Lung (tissue), 12 donors: ENCODE measurements around the gene TWNK. TPM values are rescaled to one million over a fixed set of nuclear protein-coding genes. Genes with fewer than 3 reads are reported as not detected.

Experiments
- ATAC-seq: fragments of 200-7000 bp; cut with Tn5 transposase; one replicate; pipeline ENCODE4 v1.9.1; 2020; ENCODE audit warnings: moderate number of reproducible peaks; ENCODE audit not compliant: insufficient read depth, low FRiP score
- DNase-seq, 3 donors: peaks; one replicate each; pipeline ENCODE4 v3.0.0-alpha.2; 2013 to 2017
- H3K27ac ChIP-seq, 2 donors: one replicate each; pipeline ENCODE4 v1.5.1; 2013; ENCODE audit warnings: mild to moderate bottlenecking in 2 of 2, moderate library complexity in 2 of 2, control low read depth in 1 of 2, inconsistent platforms in 1 of 2, low read depth in 1 of 2, low read length in 1 of 2
- H3K27me3 ChIP-seq, 3 donors: one replicate each; pipeline ENCODE4 v1.5.1; 2013; ENCODE audit warnings: low read length in 2 of 3; ENCODE audit not compliant: control insufficient read depth in 3 of 3, insufficient read depth in 3 of 3
- H3K36me3 ChIP-seq, 4 donors: one replicate each; pipeline ENCODE4 v1.5.1; 2013; ENCODE audit warnings: low read length in 4 of 4, mild to moderate bottlenecking in 1 of 4, moderate library complexity in 1 of 4; ENCODE audit not compliant: control insufficient read depth in 4 of 4, insufficient read depth in 4 of 4
- H3K4me1 ChIP-seq, 5 donors: one replicate each; pipeline ENCODE4 v1.5.1; 2013; ENCODE audit warnings: low read length in 5 of 5, mild to moderate bottlenecking in 2 of 5, moderate library complexity in 1 of 5; ENCODE audit not compliant: control insufficient read depth in 5 of 5, insufficient read depth in 5 of 5
- H3K4me3 ChIP-seq: one replicate; pipeline ENCODE4 v1.5.1; 2013; ENCODE audit warnings: mild to moderate bottlenecking, control low read depth, moderate library complexity
- H3K9ac ChIP-seq, 2 donors: one replicate each; pipeline ENCODE4 v1.5.1; 2013; ENCODE audit warnings: low read length in 2 of 2, control low read depth in 1 of 2; ENCODE audit not compliant: insufficient read depth in 1 of 2
- H3K9me3 ChIP-seq, 4 donors: one replicate each; pipeline ENCODE4 v1.5.1; 2013; ENCODE audit warnings: low read length in 3 of 4, mild to moderate bottlenecking in 1 of 4, moderate library complexity in 1 of 4; ENCODE audit not compliant: control insufficient read depth in 4 of 4, insufficient read depth in 3 of 4
- WGBS, 2 donors: extraction: QIAGEN DNeasy Blood & Tissue Kit; methylation state at CpG; one replicate each; pipeline ENCODE4 v1.1.7; 2013; 5-methylcytosine and 5-hydroxymethylcytosine counted together
- polyA plus RNA-seq, 2 donors: library from polyadenylated mRNA; stranded (reverse); fragments of 200-250 nt; gene quantifications; one replicate each; pipeline ENCODE4 v1.2.1, GENCODE V29; 2013
- total RNA-seq, 2 donors: library from RNA; depleted of rRNA in 1 of 2; stranded (reverse); fragments of >200 nt in 1 of 2; gene quantifications; one replicate each; pipeline ENCODE4 v1.2.1, GENCODE V29; 2014 to 2021
- TF ChIP-seq, protein P1 (sequence below): IDR thresholded peaks from 2 replicates; pipeline ENCODE4 v1.5.1; 2012; ENCODE audit warnings: mild to moderate bottlenecking; ENCODE audit errors: control extremely low read depth, extremely low read depth
- donor health status: control.
- donor health status: control.
- donor health status: Bipolar disorder and iron deficiency.
- donor health status: healthy.
- donor health status: DM: yes; HTN: yes; CAD: no.

Gene TWNK
- total and polyA plus RNA-seq, 4 donors, result 3.9 to 8.3 (median 5.6) TPM

DNA sequence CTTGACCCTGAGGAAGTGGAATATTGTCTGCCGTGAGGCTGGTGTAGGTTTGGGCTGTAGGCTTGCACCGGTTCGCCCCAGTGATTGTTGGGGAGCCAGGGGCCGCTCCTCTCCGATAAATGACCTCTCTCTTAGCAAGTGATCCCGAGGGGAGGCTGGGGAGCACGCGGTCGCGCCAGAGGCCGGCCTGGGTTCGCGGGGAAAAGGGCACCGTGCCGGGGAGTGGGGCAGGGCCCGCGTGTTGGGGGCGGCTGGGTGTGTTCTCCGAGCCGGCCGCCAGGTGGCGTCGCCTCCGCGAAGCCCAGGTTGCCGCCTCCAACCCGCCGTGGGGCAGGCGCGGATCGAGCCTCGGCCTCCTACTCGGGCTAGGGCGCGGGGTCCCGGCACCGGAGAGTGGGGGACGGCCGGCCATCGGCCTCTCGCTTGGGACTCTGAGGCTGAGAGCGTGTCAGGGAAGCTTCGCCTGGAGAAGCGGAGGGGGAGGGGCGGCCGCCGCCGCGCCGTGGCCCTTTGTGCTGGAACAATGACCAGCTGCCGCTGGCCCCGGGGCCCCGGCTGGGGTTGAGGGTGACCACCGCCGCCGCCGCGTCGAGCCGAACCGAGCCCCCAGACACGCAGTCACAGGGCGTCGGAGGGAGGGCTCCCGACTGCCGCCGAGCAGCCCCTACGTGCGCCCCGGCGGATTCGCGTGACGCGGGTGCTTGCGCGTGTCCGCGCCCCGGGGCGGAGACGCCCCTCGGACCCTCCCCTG is 11.8 kb downstream of the TWNK start:
- peak overlapping the region; percentile 91 to 93 for H3K9ac ChIP-seq
- TF ChIP-seq, protein P1, sequence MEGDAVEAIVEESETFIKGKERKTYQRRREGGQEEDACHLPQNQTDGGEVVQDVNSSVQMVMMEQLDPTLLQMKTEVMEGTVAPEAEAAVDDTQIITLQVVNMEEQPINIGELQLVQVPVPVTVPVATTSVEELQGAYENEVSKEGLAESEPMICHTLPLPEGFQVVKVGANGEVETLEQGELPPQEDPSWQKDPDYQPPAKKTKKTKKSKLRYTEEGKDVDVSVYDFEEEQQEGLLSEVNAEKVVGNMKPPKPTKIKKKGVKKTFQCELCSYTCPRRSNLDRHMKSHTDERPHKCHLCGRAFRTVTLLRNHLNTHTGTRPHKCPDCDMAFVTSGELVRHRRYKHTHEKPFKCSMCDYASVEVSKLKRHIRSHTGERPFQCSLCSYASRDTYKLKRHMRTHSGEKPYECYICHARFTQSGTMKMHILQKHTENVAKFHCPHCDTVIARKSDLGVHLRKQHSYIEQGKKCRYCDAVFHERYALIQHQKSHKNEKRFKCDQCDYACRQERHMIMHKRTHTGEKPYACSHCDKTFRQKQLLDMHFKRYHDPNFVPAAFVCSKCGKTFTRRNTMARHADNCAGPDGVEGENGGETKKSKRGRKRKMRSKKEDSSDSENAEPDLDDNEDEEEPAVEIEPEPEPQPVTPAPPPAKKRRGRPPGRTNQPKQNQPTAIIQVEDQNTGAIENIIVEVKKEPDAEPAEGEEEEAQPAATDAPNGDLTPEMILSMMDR, result peak; percentile 65
- ATAC-seq, result peak; percentile 76
- H3K4me3 ChIP-seq, result peak overlapping the region; percentile 69
- peaks cover 0 to 23% (median 12%) of the 10 kb centered on the region in 4 donors for H3K36me3 ChIP-seq
- peak overlapping the region; percentile 99 to 100 for H3K27ac ChIP-seq
- peaks cover 6 to 60% (median 26%) of the 10 kb centered on the region in 5 donors for H3K4me1 ChIP-seq
- no peaks in the 10 kb centered on the region for H3K9me3 ChIP-seq
- no peaks in the 10 kb centered on the region for H3K27me3 ChIP-seq
- WGBS, 2 donors, result 0% methylated on average over 61 to 83 of the region's 83 CpGs
- peak; percentile 89 to 95 (median 90) for DNase-seq

DNA sequence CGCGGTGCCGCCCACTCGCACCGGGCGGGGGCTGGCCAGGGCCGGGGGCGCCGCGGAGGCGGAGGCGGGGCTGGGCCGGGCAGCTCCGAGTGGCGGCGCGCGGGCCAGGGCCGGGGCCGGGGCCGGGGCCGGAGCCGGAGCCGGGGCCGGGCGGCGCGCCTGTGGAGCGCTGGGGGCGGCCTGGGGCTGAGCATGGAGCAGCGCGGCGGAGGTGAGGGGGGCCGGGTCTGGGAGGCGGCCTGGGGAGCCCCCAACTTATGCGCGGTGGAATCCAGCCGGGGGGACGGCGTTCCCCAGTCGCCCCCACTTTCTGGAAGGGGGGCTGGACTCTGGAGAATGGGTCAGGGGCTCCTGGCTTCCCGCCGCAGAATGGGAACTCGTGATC is 12.4 kb downstream of the TWNK start, which contains the start of gene LZTS2:
Gene LZTS2, plus strand, starts transcription at position 67 of the 385 bp plus-strand sequence. CDS start 2,731 bp downstream, outside the sequence.
- Histone ChIP-seq H3K27me3 (no peaks in the 10 kb centered on the region), H3K4me1 (peaks cover 6 to 57% (median 26%) of the 10 kb centered on the region in 5 donors), H3K36me3 (peaks cover 0 to 27% (median 14%) of the 10 kb centered on the region in 4 donors), H3K9me3 (no peaks in the 10 kb centered on the region), H3K9ac (peak within 1 kb of the TSS; percentile 91 to 93), H3K27ac (peak within 1 kb of the TSS; percentile 99 to 100), H3K4me3 (peak within 1 kb of the TSS; percentile 69)
- 1 to 2% methylated on average over 23 to 44 of the region's 44 CpGs for WGBS, 2 donors
- TF ChIP-seq, protein P1, result no peak
- DNase-seq, result no peak
- ATAC-seq, result no peak

DNA sequence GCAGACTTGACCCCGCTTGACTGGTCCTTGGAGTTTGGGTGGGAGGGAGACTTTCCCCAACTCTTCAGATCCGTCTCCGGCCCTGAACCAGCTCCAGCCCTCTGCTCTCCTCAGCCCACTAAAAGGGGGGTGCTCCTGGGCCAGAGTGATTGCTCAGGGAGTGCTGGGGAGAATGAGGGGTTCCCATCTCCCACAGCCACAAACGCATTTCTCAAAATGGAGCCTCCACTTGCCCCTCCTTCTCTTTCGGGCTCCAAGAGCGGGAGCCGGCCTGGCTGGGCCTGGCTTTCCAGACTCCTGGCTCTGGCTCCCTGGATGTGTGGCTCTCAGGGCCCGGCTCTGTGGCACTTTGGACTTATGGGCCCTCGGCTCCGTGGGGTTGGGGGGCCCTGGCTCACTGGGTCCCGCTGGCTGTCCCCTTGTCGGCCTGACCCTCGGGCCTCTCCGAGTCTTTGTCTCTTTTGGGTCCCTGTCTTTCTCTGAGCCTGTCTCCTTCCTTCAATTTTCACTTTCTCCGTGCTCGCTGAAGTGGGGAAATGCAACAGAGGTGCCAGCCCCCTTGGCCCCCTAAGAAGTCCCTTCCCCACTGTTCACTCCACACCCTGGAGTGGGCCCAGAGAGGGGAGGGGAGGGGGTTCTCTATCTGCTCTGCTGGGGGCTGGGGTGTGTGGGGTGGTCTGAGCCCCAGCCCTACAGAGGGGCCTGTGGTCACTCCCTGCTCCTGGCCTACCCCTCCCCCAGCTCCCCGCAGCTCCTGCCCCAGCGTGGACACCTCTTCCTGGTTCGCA is 13.0 kb downstream of the TWNK start:
- peak overlapping the region; percentile 93 to 100 for H3K27ac ChIP-seq
- DNase-seq (peak; percentile 47 to 71 (median 53)), ATAC-seq (no peak)
- peaks cover 6 to 51% (median 26%) of the 10 kb centered on the region in 5 donors for H3K4me1 ChIP-seq
- H3K4me3 ChIP-seq, result peak overlapping the region; percentile 69
- H3K9me3 ChIP-seq, result no peaks in the 10 kb centered on the region
- peak overlapping the region; percentile 80 to 90 for H3K9ac ChIP-seq
- TF ChIP-seq, protein P1, result no peak
- H3K36me3 ChIP-seq, result peaks cover 0 to 32% (median 17%) of the 10 kb centered on the region in 4 donors
- WGBS, 2 donors, result 3 to 11% methylated on average over 19 of the region's 19 CpGs
- no peaks in the 10 kb centered on the region for H3K27me3 ChIP-seq
